Keratinocyte (primary cell): Measurements from ENCODE around the gene IL1RAPL2.

ENCODE experiments used
- EZH2 ChIP-seq: IDR thresholded peaks from one replicate; pipeline ENCODE4 v1.6.1; 2012; ENCODE audit warnings: inconsistent platforms, mild to moderate bottlenecking, low read length, moderate library complexity
- TF ChIP-seq, protein P1 (sequence below), 3 experiments: IDR thresholded peaks in 1 of 3; conservative IDR thresholded peaks in 1 of 3; optimal IDR thresholded peaks in 1 of 3; 2 replicates in 2 of 3; 3 replicates in 1 of 3; pipeline versions ENCODE3 to v1.5.1; 2011; ENCODE audit warnings: low read length in 3 of 3, mild to moderate bottlenecking in 3 of 3, moderate library complexity in 2 of 3, control low read depth in 1 of 3, inconsistent platforms in 1 of 3; ENCODE audit not compliant: insufficient read depth in 2 of 3; ENCODE audit errors: extremely low read depth in 1 of 3

- TF ChIP-seq, protein P1, sequence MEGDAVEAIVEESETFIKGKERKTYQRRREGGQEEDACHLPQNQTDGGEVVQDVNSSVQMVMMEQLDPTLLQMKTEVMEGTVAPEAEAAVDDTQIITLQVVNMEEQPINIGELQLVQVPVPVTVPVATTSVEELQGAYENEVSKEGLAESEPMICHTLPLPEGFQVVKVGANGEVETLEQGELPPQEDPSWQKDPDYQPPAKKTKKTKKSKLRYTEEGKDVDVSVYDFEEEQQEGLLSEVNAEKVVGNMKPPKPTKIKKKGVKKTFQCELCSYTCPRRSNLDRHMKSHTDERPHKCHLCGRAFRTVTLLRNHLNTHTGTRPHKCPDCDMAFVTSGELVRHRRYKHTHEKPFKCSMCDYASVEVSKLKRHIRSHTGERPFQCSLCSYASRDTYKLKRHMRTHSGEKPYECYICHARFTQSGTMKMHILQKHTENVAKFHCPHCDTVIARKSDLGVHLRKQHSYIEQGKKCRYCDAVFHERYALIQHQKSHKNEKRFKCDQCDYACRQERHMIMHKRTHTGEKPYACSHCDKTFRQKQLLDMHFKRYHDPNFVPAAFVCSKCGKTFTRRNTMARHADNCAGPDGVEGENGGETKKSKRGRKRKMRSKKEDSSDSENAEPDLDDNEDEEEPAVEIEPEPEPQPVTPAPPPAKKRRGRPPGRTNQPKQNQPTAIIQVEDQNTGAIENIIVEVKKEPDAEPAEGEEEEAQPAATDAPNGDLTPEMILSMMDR (optimal IDR thresholded peaks at IDR 0.05 in 1 of 3, IDR thresholded peaks at IDR 0.05 in 1 of 3, conservative IDR thresholded peaks at IDR 0.05 in 1 of 3; ENCODE audit: extremely low read depth in 1 of 3, insufficient read depth in 2 of 3, low read length in 3 of 3) = no peak
- TF ChIP-seq EZH2 = no peak
Observed at GRCh38 chrX:104618106-104618895, 52.3 kb downstream of the IL1RAPL2 start.
